ENCODE results near the gene SVEP1.
"Not testable (repeated sequence)": the region's sequence is repeated elsewhere in the genome, so short reads cannot be mapped to it uniquely, and the experiment has no call there.

SVEP1 gene

GRCh38 chr9:110575945-110576344, 3.6 kb downstream of the SVEP1 start:
- no peak for DNase-seq

GRCh38 chr9:110575169-110575568, 4.4 kb downstream of the SVEP1 start:
- DNase-seq: no peak

- DNase-seq: no peak
These were observed 6.2 kb downstream of the SVEP1 start for GRCh38 chr9:110573305-110573704.

- DNase-seq: no peak
These were observed 7.6 kb downstream of the SVEP1 start for GRCh38 chr9:110571801-110572483.

- DNase-seq: no peak
These were observed 13.4 kb downstream of the SVEP1 start for GRCh38 chr9:110566156-110566555.

- DNase-seq: no peak
These were observed 17.7 kb downstream of the SVEP1 start for GRCh38 chr9:110561826-110562225.

GRCh38 chr9:110559869-110560268, 19.7 kb downstream of the SVEP1 start:
- no peak for DNase-seq

- no peak for DNase-seq
These were observed 23.8 kb downstream of the SVEP1 start for GRCh38 chr9:110555551-110556331.

GRCh38 chr9:110546411-110546871, 33.1 kb downstream of the SVEP1 start:
- no peak for DNase-seq

GRCh38 chr9:110545705-110546104, 33.8 kb downstream of the SVEP1 start:
- no peak for DNase-seq

- no peak for DNase-seq
These were observed 35.9 kb downstream of the SVEP1 start for GRCh38 chr9:110543631-110544051.

GRCh38 chr9:110541950-110542349, 37.6 kb downstream of the SVEP1 start:
- no peak for DNase-seq

- DNase-seq: no peak
These were observed 40.9 kb downstream of the SVEP1 start for GRCh38 chr9:110538647-110539041.

- DNase-seq: no peak
These were observed 41.5 kb downstream of the SVEP1 start for GRCh38 chr9:110537841-110538646.

- no peak for DNase-seq
These were observed 42.7 kb downstream of the SVEP1 start for GRCh38 chr9:110536822-110537221.

- not testable (repeated sequence) for DNase-seq
These were observed 45.4 kb downstream of the SVEP1 start for GRCh38 chr9:110534162-110534561.

GRCh38 chr9:110532908-110533665, 46.5 kb downstream of the SVEP1 start:
- no peak for DNase-seq

- DNase-seq: no peak
These were observed 47.8 kb downstream of the SVEP1 start for GRCh38 chr9:110531776-110532175.

GRCh38 chr9:110531241-110531640, 48.3 kb downstream of the SVEP1 start:
- DNase-seq: not testable (repeated sequence)

GRCh38 chr9:110528645-110529044, 50.9 kb downstream of the SVEP1 start:
- DNase-seq: no peak

GRCh38 chr9:110526426-110526825, 53.1 kb downstream of the SVEP1 start:
- DNase-seq: no peak

GRCh38 chr9:110521206-110521605, 58.3 kb downstream of the SVEP1 start:
- no peak for DNase-seq

All from effector CD4-positive, alpha-beta T cell (primary cell).